ENCODE measurements around the gene LMF1.

The LMF1 gene

GRCh38 chr16:1002399-1003166, 31.8 kb upstream of the LMF1 start:
- no peak for DNase-seq

GRCh38 chr16:1001096-1001495, 30.3 kb upstream of the LMF1 start:
- no peak for DNase-seq

GRCh38 chr16:1000608-1001007, 29.8 kb upstream of the LMF1 start:
- no peak for DNase-seq

GRCh38 chr16:999677-1000076, 28.9 kb upstream of the LMF1 start:
- DNase-seq, result no peak

GRCh38 chr16:998615-999014, 27.8 kb upstream of the LMF1 start:
- DNase-seq, result no peak

- DNase-seq, result no peak
These were observed 27.4 kb upstream of the LMF1 start for GRCh38 chr16:998211-998610.

- DNase-seq, result no peak
These were observed 26.8 kb upstream of the LMF1 start for GRCh38 chr16:997440-998051.

- DNase-seq, result no peak
These were observed 25.9 kb upstream of the LMF1 start for GRCh38 chr16:996681-997080.

- no peak for DNase-seq
These were observed 25.0 kb upstream of the LMF1 start for GRCh38 chr16:995783-996182.

- no peak for DNase-seq
These were observed 24.3 kb upstream of the LMF1 start for GRCh38 chr16:995087-995486.

- no peak for DNase-seq
These were observed 22.9 kb upstream of the LMF1 start for GRCh38 chr16:993731-994130.

GRCh38 chr16:991773-992172, 21.0 kb upstream of the LMF1 start:
- DNase-seq, result no peak

- no peak for DNase-seq
These were observed 20.6 kb upstream of the LMF1 start for GRCh38 chr16:991345-991744.

GRCh38 chr16:990516-991291, 19.9 kb upstream of the LMF1 start:
- DNase-seq, result no peak

- no peak for DNase-seq
These were observed 18.6 kb upstream of the LMF1 start for GRCh38 chr16:989354-989814.

- DNase-seq, result no peak
These were observed 17.9 kb upstream of the LMF1 start for GRCh38 chr16:988471-989353.

GRCh38 chr16:987906-988305, 17.1 kb upstream of the LMF1 start:
- no peak for DNase-seq

GRCh38 chr16:986925-987582, 16.3 kb upstream of the LMF1 start:
- DNase-seq, result peak; percentile 23

- DNase-seq, result no peak
These were observed 15.6 kb upstream of the LMF1 start for GRCh38 chr16:986411-986810.

- no peak for DNase-seq
These were observed 15.0 kb upstream of the LMF1 start for GRCh38 chr16:985646-986400.
